NT2/D1 (cell line): ENCODE data around the gene MYO5C.

Experiments used
- DNase-seq: peaks from one replicate; pipeline ENCODE4 v3.0.0-alpha.2; 2011; ENCODE audit warnings: low read depth, low spot score
- H3K27me3 ChIP-seq: 2 replicates; pipeline ENCODE4 v1.6.0; 2011; ENCODE audit warnings: mild to moderate bottlenecking; ENCODE audit not compliant: insufficient read length, insufficient read depth
- H3K36me3 ChIP-seq: 2 replicates; pipeline ENCODE4 v1.6.1; 2011; ENCODE audit warnings: mild to moderate bottlenecking, low read length, mixed read lengths; ENCODE audit not compliant: insufficient read depth, insufficient read length
- H3K4me1 ChIP-seq: 2 replicates; pipeline ENCODE4 v1.5.1; 2011; ENCODE audit not compliant: insufficient read depth, insufficient read length
- H3K4me3 ChIP-seq: 2 replicates; pipeline ENCODE4 v1.5.1; 2011; ENCODE audit warnings: low read depth; ENCODE audit not compliant: insufficient read length
- H3K9ac ChIP-seq: 2 replicates; pipeline ENCODE4 v1.6.0; 2011; ENCODE audit warnings: low read depth; ENCODE audit not compliant: insufficient read length
- H3K9me3 ChIP-seq: 2 replicates; pipeline ENCODE4 v1.5.1; 2011; ENCODE audit warnings: mild to moderate bottlenecking, low read length; ENCODE audit not compliant: insufficient read depth
- SUZ12 ChIP-seq: IDR thresholded peaks from 2 replicates; pipeline ENCODE4 v1.6.1; 2011; ENCODE audit not compliant: insufficient read length, insufficient read depth; ENCODE audit errors: extremely low read depth
- YY1 ChIP-seq: IDR thresholded peaks from 2 replicates; pipeline ENCODE4 v1.6.1; 2011; ENCODE audit not compliant: insufficient read length, insufficient read depth
- ZNF274 ChIP-seq: IDR thresholded peaks from 2 replicates; pipeline ENCODE4 v1.6.1; 2011; ENCODE audit warnings: mild to moderate bottlenecking, low read depth, low read length

The MYO5C gene

GRCh38 chr15:52326756-52327155 is 31.2 kb upstream of the MYO5C start:
- Histone ChIP-seq H3K9me3 (no peaks in the 10 kb centered on the region), H3K36me3 (peaks cover 14% of the 10 kb centered on the region)
- no peak for DNase-seq

GRCh38 chr15:52324109-52324508 is 28.5 kb upstream of the MYO5C start:
- no peak for DNase-seq
- no peak overlapping the region for H3K9ac ChIP-seq
- no peaks in the 10 kb centered on the region for H3K4me1 ChIP-seq
- H3K27me3 ChIP-seq, result no peaks in the 10 kb centered on the region
- H3K36me3 ChIP-seq, result peaks cover 21% of the 10 kb centered on the region
- H3K4me3 ChIP-seq, result no peak overlapping the region
- no peaks in the 10 kb centered on the region for H3K9me3 ChIP-seq
- TF ChIP-seq ZNF274 (no peak), SUZ12 (no peak)

More at GRCh38 chr15:52326756-52327155, 31.2 kb upstream of the MYO5C start:
- H3K9ac ChIP-seq, result no peak overlapping the region
- no peak overlapping the region for H3K4me3 ChIP-seq
- H3K27me3 ChIP-seq, result no peaks in the 10 kb centered on the region
- no peak for TF ChIP-seq YY1
- TF ChIP-seq ZNF274, result no peak
- no peak for TF ChIP-seq SUZ12
- no peaks in the 10 kb centered on the region for H3K4me1 ChIP-seq

GRCh38 chr15:52318729-52319500 is 23.3 kb upstream of the MYO5C start:
- H3K9ac ChIP-seq, result no peak overlapping the region
- peaks cover 27% of the 10 kb centered on the region for H3K36me3 ChIP-seq
- H3K4me3 ChIP-seq, result no peak overlapping the region
- H3K27me3 ChIP-seq, result no peaks in the 10 kb centered on the region
- no peak for TF ChIP-seq YY1
- TF ChIP-seq SUZ12, result no peak
- no peak for TF ChIP-seq ZNF274
- no peak for DNase-seq
- H3K4me1 ChIP-seq, result no peaks in the 10 kb centered on the region
- no peaks in the 10 kb centered on the region for H3K9me3 ChIP-seq

GRCh38 chr15:52317688-52318087 is 22.1 kb upstream of the MYO5C start:
- Histone ChIP-seq H3K27me3 (no peaks in the 10 kb centered on the region), H3K9me3 (no peaks in the 10 kb centered on the region), H3K4me1 (no peaks in the 10 kb centered on the region), H3K9ac (no peak overlapping the region), H3K36me3 (peaks cover 27% of the 10 kb centered on the region), H3K4me3 (no peak overlapping the region)
- DNase-seq, result no peak
- TF ChIP-seq SUZ12 (no peak), ZNF274 (no peak), YY1 (no peak)

- Histone ChIP-seq H3K27me3 (no peaks in the 10 kb centered on the region), H3K9ac (no peak overlapping the region), H3K9me3 (no peaks in the 10 kb centered on the region), H3K4me1 (no peaks in the 10 kb centered on the region), H3K36me3 (peaks cover 25% of the 10 kb centered on the region), H3K4me3 (no peak overlapping the region)
- DNase-seq, result no peak
- TF ChIP-seq YY1, result no peak
These were observed 21.4 kb upstream of the MYO5C start for GRCh38 chr15:52317022-52317421.

- Histone ChIP-seq H3K4me1 (no peaks in the 10 kb centered on the region), H3K9me3 (no peaks in the 10 kb centered on the region), H3K27me3 (no peaks in the 10 kb centered on the region), H3K9ac (no peak overlapping the region), H3K36me3 (no peaks in the 10 kb centered on the region), H3K4me3 (no peak overlapping the region)
- TF ChIP-seq ZNF274 (no peak), YY1 (no peak), SUZ12 (no peak)
- no peak for DNase-seq
These were observed 13.5 kb upstream of the MYO5C start for GRCh38 chr15:52309154-52309548.

GRCh38 chr15:52308446-52309153 is 13.0 kb upstream of the MYO5C start:
- no peaks in the 10 kb centered on the region for H3K4me1 ChIP-seq
- H3K4me3 ChIP-seq, result no peak overlapping the region
- H3K36me3 ChIP-seq, result no peaks in the 10 kb centered on the region
- TF ChIP-seq SUZ12 (no peak), ZNF274 (no peak), YY1 (no peak)
- no peaks in the 10 kb centered on the region for H3K9me3 ChIP-seq
- no peak for DNase-seq
- H3K27me3 ChIP-seq, result no peaks in the 10 kb centered on the region
- H3K9ac ChIP-seq, result no peak overlapping the region
